Smooth muscle cell (in vitro differentiated cells): ENCODE results near the gene DNALI1. TPM values are rescaled to one million over a fixed set of nuclear protein-coding genes. Genes with fewer than 3 reads are reported as not detected.
"Not testable (repeated sequence)": the region's sequence is repeated elsewhere in the genome, so short reads cannot be mapped to it uniquely, and the experiment has no call there.

Source experiments
- DNase-seq: peaks from one replicate; lab custom pipeline; 2025; ENCODE audit not compliant: unreplicated experiment; lab: John Stamatoyannopoulos, UW
- H2AFZ ChIP-seq: fragments of 200-600 bp; sonication (generic); 2 replicates; pipeline ENCODE4 v1.6.0; 2016; ENCODE audit warnings: antibody characterized with exemption, low read depth, mild to moderate bottlenecking
- H3F3A ChIP-seq: fragments of 200-600 bp; sonication (generic); 2 replicates; pipeline ENCODE4 v1.6.0; 2017; ENCODE audit warnings: antibody characterized with exemption, low read depth
- H3K27ac ChIP-seq: fragments of 200-600 bp; sonication (generic); 2 replicates; pipeline ENCODE4 v1.5.1; 2016; ENCODE audit warnings: low read depth, mild to moderate bottlenecking
- H3K27me3 ChIP-seq: fragments of 200-600 bp; sonication (generic); 2 replicates; pipeline ENCODE4 v1.6.1; 2016; ENCODE audit warnings: low read depth, mild to moderate bottlenecking
- H3K36me3 ChIP-seq: fragments of 200-600 bp; sonication (generic); 2 replicates; pipeline ENCODE4 v1.5.1; 2016; ENCODE audit warnings: low read depth
- H3K4me1 ChIP-seq: fragments of 200-600 bp; sonication (generic); 2 replicates; pipeline ENCODE4 v1.5.1; 2016; ENCODE audit warnings: low read depth
- H3K4me2 ChIP-seq: fragments of 200-600 bp; sonication (generic); 2 replicates; pipeline ENCODE4 v1.6.0; 2016; ENCODE audit warnings: mild to moderate bottlenecking
- H3K4me3 ChIP-seq: fragments of 200-600 bp; sonication (generic); 2 replicates; pipeline ENCODE4 v1.5.1; 2016; ENCODE audit warnings: mild to moderate bottlenecking
- H3K79me2 ChIP-seq: fragments of 200-600 bp; sonication (generic); 2 replicates; pipeline ENCODE4 v1.6.0; 2016; ENCODE audit warnings: low read depth, mild to moderate bottlenecking
- H3K9ac ChIP-seq: fragments of 200-600 bp; sonication (generic); 2 replicates; pipeline ENCODE4 v1.6.0; 2016; ENCODE audit warnings: low read depth
- H3K9me3 ChIP-seq: fragments of 200-600 bp; sonication (generic); replicated peaks from 2 replicates; pipeline ENCODE4 v1.5.1; 2016; ENCODE audit warnings: low read depth
- H4K20me1 ChIP-seq: fragments of 200-600 bp; sonication (generic); 2 replicates; pipeline ENCODE4 v1.6.0; 2016; ENCODE audit warnings: low read depth
- whole genome bisulfite sequencing: methylation state at CpG from one replicate; pipeline ENCODE4 v1.1.7; 2016; ENCODE audit warnings: low lambda C conversion rate; 5-methylcytosine and 5-hydroxymethylcytosine counted together
- polyA plus RNA-seq: library from polyadenylated mRNA; unstranded; fragments of >200 nt; fragmentation: Nextera tagmentation; extraction: Ambion mirVana; gene quantifications from 2 replicates; pipeline ENCODE4 v1.2.1, GENCODE V29; 2016
- total RNA-seq: library from RNA; depleted of rRNA; stranded (reverse); fragments of >200 nt; gene quantifications from 2 replicates; pipeline ENCODE4 v1.2.3, GENCODE V29; 2014
- TF ChIP-seq, protein P1 (sequence below): fragments of 200-600 bp; sonication (generic); IDR thresholded peaks from 2 replicates; pipeline ENCODE4 v1.5.1; 2017; ENCODE audit warnings: borderline replicate concordance, mild to moderate bottlenecking, antibody characterized with exemption; ENCODE audit not compliant: insufficient read depth, poor library complexity, severe bottlenecking

Gene DNALI1
- total and polyA plus RNA-seq, 2 experiments from 2014 or later = 7.2 to 8.4 TPM

GRCh38 chr1:37514350-37515184 is 42.2 kb upstream of the DNALI1 start, which contains the start of gene MEAF6:
TSS of gene MEAF6 (minus strand) at chr1:37514766. CDS start at chr1:37514746, 20 bp downstream.
- peak within 1 kb of the TSS; percentile 100 for H3K4me3 ChIP-seq
- H2AFZ ChIP-seq = peak within 1 kb of the TSS; percentile 88
- TF ChIP-seq, protein P1, sequence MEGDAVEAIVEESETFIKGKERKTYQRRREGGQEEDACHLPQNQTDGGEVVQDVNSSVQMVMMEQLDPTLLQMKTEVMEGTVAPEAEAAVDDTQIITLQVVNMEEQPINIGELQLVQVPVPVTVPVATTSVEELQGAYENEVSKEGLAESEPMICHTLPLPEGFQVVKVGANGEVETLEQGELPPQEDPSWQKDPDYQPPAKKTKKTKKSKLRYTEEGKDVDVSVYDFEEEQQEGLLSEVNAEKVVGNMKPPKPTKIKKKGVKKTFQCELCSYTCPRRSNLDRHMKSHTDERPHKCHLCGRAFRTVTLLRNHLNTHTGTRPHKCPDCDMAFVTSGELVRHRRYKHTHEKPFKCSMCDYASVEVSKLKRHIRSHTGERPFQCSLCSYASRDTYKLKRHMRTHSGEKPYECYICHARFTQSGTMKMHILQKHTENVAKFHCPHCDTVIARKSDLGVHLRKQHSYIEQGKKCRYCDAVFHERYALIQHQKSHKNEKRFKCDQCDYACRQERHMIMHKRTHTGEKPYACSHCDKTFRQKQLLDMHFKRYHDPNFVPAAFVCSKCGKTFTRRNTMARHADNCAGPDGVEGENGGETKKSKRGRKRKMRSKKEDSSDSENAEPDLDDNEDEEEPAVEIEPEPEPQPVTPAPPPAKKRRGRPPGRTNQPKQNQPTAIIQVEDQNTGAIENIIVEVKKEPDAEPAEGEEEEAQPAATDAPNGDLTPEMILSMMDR = peak; percentile 81
- H3K27ac ChIP-seq = peak within 1 kb of the TSS; percentile 76
- no peaks in the 10 kb centered on the region for H3K27me3 ChIP-seq
- WGBS = 1% methylated on average over 75 of the region's 100 CpGs
- H3K9me3 ChIP-seq = no peaks in the 10 kb centered on the region
- H3F3A ChIP-seq = peaks cover 10% of the 10 kb centered on the region
- peak within 1 kb of the TSS; percentile 86 for H3K9ac ChIP-seq
- H3K36me3 ChIP-seq = peaks cover 9% of the 10 kb centered on the region
- H3K79me2 ChIP-seq = peaks cover 32% of the 10 kb centered on the region
- peak within 1 kb of the TSS; percentile 85 for H3K4me2 ChIP-seq
- H3K4me1 ChIP-seq = peaks cover 13% of the 10 kb centered on the region
- peaks cover 20% of the 10 kb centered on the region for H4K20me1 ChIP-seq
- DNase-seq = peak; percentile 68

GRCh38 chr1:37515185-37516034 is 41.3 kb upstream of the DNALI1 start:
- peak overlapping the region; percentile 86 for H3K9ac ChIP-seq
- 81% methylated on average over 18 of the region's 18 CpGs for WGBS
- peak overlapping the region; percentile 85 for H3K4me2 ChIP-seq
- H3K9me3 ChIP-seq = no peaks in the 10 kb centered on the region
- H3K36me3 ChIP-seq = peaks cover 9% of the 10 kb centered on the region
- peaks cover 32% of the 10 kb centered on the region for H3K79me2 ChIP-seq
- H3K27ac ChIP-seq = peak overlapping the region; percentile 76
- H4K20me1 ChIP-seq = peaks cover 20% of the 10 kb centered on the region
- H3K27me3 ChIP-seq = no peaks in the 10 kb centered on the region
- peak overlapping the region; percentile 100 for H3K4me3 ChIP-seq
- H2AFZ ChIP-seq = peak overlapping the region; percentile 88
- peaks cover 10% of the 10 kb centered on the region for H3F3A ChIP-seq
- DNase-seq = no peak
- TF ChIP-seq, protein P1 = no peak
- peaks cover 13% of the 10 kb centered on the region for H3K4me1 ChIP-seq

DNA sequence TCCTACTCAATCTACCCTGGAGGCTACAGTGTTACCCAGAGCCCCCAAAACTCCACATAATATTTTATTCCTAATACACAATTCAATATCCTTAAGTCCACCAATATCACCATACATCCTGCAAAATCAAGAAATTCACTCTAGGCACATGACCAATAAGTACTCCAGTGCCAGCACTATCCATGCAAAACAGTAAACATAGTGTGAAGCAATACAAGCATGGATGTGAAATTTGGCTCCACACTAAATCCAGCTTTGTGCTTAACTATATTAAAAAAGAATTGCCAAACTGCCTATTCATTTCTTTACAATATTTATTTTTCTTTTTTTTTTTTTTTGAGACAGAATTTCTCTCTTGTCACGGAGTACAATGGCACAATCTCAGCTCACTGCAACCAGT is 39.2 kb upstream of the DNALI1 start:
- Histone ChIP-seq H2AFZ (no peak overlapping the region), H3K9ac (no peak overlapping the region), H3K4me3 (no peak overlapping the region), H3K36me3 (no peaks in the 10 kb centered on the region), H3K79me2 (peaks cover 14% of the 10 kb centered on the region), H4K20me1 (peaks cover 11% of the 10 kb centered on the region), H3K9me3 (no peaks in the 10 kb centered on the region), H3K4me1 (peaks cover 13% of the 10 kb centered on the region), H3K27me3 (no peaks in the 10 kb centered on the region), H3F3A (peaks cover 10% of the 10 kb centered on the region), H3K27ac (no peak overlapping the region), H3K4me2 (no peak overlapping the region)
- no peak for DNase-seq
- TF ChIP-seq, protein P1 = no peak
- WGBS = 100% methylated on average over 1 of the region's 1 CpG

GRCh38 chr1:37518241-37518640 is 38.5 kb upstream of the DNALI1 start:
- H2AFZ ChIP-seq, H3K4me2 ChIP-seq, H3K4me3 ChIP-seq, H3K27ac ChIP-seq, H4K20me1 ChIP-seq, H3K36me3 ChIP-seq, H3K9me3 ChIP-seq, H3K9ac ChIP-seq, H3K79me2 ChIP-seq, H3K27me3 ChIP-seq, DNase-seq: not testable (repeated sequence)
- Histone ChIP-seq H3F3A (peaks cover 10% of the 10 kb centered on the region), H3K4me1 (peaks cover 12% of the 10 kb centered on the region)
- WGBS = 96% methylated on average over 8 of the region's 31 CpGs

DNA sequence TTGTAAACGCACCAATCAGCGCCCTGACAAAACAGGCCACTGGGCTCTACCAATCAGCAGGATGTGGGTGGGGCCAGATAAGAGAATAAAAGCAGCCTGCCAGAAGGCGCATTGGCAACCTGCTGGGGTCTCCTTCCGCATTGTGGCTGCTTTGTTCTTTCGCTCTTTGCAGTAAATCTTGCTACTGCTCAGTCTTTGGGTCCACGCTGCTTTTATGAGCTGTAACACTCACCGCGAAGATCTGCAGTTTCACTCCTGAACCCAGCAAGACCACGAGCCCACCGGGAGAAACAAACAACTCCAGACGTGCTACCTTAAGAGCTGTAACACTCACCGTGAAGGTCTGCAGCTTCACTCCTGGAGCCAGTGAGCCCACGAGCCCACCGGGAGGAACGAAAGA is 37.8 kb upstream of the DNALI1 start:
- H4K20me1 ChIP-seq, H3F3A ChIP-seq, H3K4me1 ChIP-seq, H3K36me3 ChIP-seq, H3K27ac ChIP-seq, H3K27me3 ChIP-seq, H3K9me3 ChIP-seq, H3K4me3 ChIP-seq, DNase-seq, H3K4me2 ChIP-seq, H2AFZ ChIP-seq, H3K79me2 ChIP-seq, H3K9ac ChIP-seq: not testable (repeated sequence)
- 82% methylated on average over 15 of the region's 15 CpGs for WGBS
